ENCODE results near the gene GDF7.

Gene GDF7

GRCh38 chr2:20704886-20705285 lies 37.9 kb downstream of the GDF7 start:
- Histone ChIP-seq H3K9ac (ENCODE audit: low read length) (no peak overlapping the region), H4K8ac (ENCODE audit: low read length) (no peak overlapping the region), H3K27ac (ENCODE audit: low read length, poor library complexity, severe bottlenecking) (no peak overlapping the region), H3K36me3 (ENCODE audit: control insufficient read depth in 1 of 2, insufficient read depth in 2 of 2, low read depth in 1 of 2, low read length in 2 of 2) (peaks cover 0 to 4% of the 10 kb centered on the region in 2 experiments), H3K4me1 (ENCODE audit: control insufficient read depth, insufficient read depth, low read depth, low read length) (peaks cover 2% of the 10 kb centered on the region), H3K9me3 (ENCODE audit: control insufficient read depth, low read length) (no peaks in the 10 kb centered on the region), H2AK5ac (ENCODE audit: low read length, severe bottlenecking) (no peak overlapping the region), H2BK5ac (ENCODE audit: low read depth, low read length, poor library complexity, severe bottlenecking) (no peak overlapping the region), H2BK15ac (ENCODE audit: low read depth, poor library complexity, severe bottlenecking) (no peak overlapping the region), H2AFZ (ENCODE audit: low read depth, low read length) (no peak overlapping the region), H3K4ac (ENCODE audit: low read depth in 1 of 2, low read length in 2 of 2) (no peak overlapping the region), H3K18ac (ENCODE audit: low read depth in 1 of 2, low read length in 2 of 2) (no peak overlapping the region), H3K79me1 (replicated peaks; ENCODE audit: low read length, poor library complexity, severe bottlenecking) (peaks cover 17% of the 10 kb centered on the region), H4K91ac (ENCODE audit: low read length) (no peak overlapping the region), H2BK12ac (ENCODE audit: low read length in 2 of 2) (no peak overlapping the region), H3K14ac (ENCODE audit: low read length in 2 of 2) (no peak overlapping the region), H2BK120ac (ENCODE audit: low read depth, low read length) (no peak overlapping the region), H3K27me3 (ENCODE audit: control insufficient read depth in 1 of 2, insufficient read depth in 1 of 2, low read length in 2 of 2) (no peaks in the 10 kb centered on the region), H3K4me3 (ENCODE audit: insufficient read depth in 1 of 2, low read depth in 1 of 2, low read length in 2 of 2) (no peak overlapping the region), H3K4me2 (ENCODE audit: low read length, poor library complexity, severe bottlenecking) (no peak overlapping the region), H3K23ac (ENCODE audit: low read length in 2 of 2) (no peak overlapping the region)
- DNase-seq, result no peak
- WGBS, result 72% methylated on average over 1 of the region's 1 CpG

GRCh38 chr2:20706217-20706616 lies 39.3 kb downstream of the GDF7 start:
- no peak overlapping the region for H3K18ac ChIP-seq (ENCODE audit: low read depth in 1 of 2, low read length in 2 of 2)
- no peaks in the 10 kb centered on the region for H3K9me3 ChIP-seq (ENCODE audit: control insufficient read depth, low read length)
- H3K36me3 ChIP-seq (ENCODE audit: control insufficient read depth in 1 of 2, insufficient read depth in 2 of 2, low read depth in 1 of 2, low read length in 2 of 2), result no peaks in the 10 kb centered on the region
- H3K27ac ChIP-seq (ENCODE audit: low read length, poor library complexity, severe bottlenecking), result no peak overlapping the region
- H3K14ac ChIP-seq (ENCODE audit: low read length in 2 of 2), result no peak overlapping the region
- no peak overlapping the region for H3K9ac ChIP-seq (ENCODE audit: low read length)
- no peaks in the 10 kb centered on the region for H3K27me3 ChIP-seq (ENCODE audit: control insufficient read depth in 1 of 2, insufficient read depth in 1 of 2, low read length in 2 of 2)
- no peak overlapping the region for H2AFZ ChIP-seq (ENCODE audit: low read depth, low read length)
- no peak overlapping the region for H3K4ac ChIP-seq (ENCODE audit: low read depth in 1 of 2, low read length in 2 of 2)
- H4K8ac ChIP-seq (ENCODE audit: low read length), result no peak overlapping the region
- no peak overlapping the region for H3K4me2 ChIP-seq (ENCODE audit: low read length, poor library complexity, severe bottlenecking)
- H2AK5ac ChIP-seq (ENCODE audit: low read length, severe bottlenecking), result no peak overlapping the region
- H3K4me3 ChIP-seq (ENCODE audit: insufficient read depth in 1 of 2, low read depth in 1 of 2, low read length in 2 of 2), result no peak overlapping the region
- peaks cover 2% of the 10 kb centered on the region for H3K4me1 ChIP-seq (ENCODE audit: control insufficient read depth, insufficient read depth, low read depth, low read length)
- no peak overlapping the region for H2BK12ac ChIP-seq (ENCODE audit: low read length in 2 of 2)
- H2BK15ac ChIP-seq (ENCODE audit: low read depth, poor library complexity, severe bottlenecking), result no peak overlapping the region
- H2BK5ac ChIP-seq (ENCODE audit: low read depth, low read length, poor library complexity, severe bottlenecking), result no peak overlapping the region
- no peak overlapping the region for H2BK120ac ChIP-seq (ENCODE audit: low read depth, low read length)
- no peak overlapping the region for H4K91ac ChIP-seq (ENCODE audit: low read length)
- peaks cover 18% of the 10 kb centered on the region for H3K79me1 ChIP-seq (replicated peaks; ENCODE audit: low read length, poor library complexity, severe bottlenecking)
- H3K23ac ChIP-seq (ENCODE audit: low read length in 2 of 2), result no peak overlapping the region
- DNase-seq, result no peak
- 100% methylated on average over 1 of the region's 2 CpGs for WGBS

GRCh38 chr2:20706786-20707185 lies 39.8 kb downstream of the GDF7 start:
- no peak overlapping the region for H3K9ac ChIP-seq (ENCODE audit: low read length)

GRCh38 chr2:20707601-20708000 lies 40.7 kb downstream of the GDF7 start:
- no peak overlapping the region for H3K14ac ChIP-seq (ENCODE audit: low read length in 2 of 2)
- H3K4me3 ChIP-seq (ENCODE audit: insufficient read depth in 1 of 2, low read depth in 1 of 2, low read length in 2 of 2), result no peak overlapping the region
- H3K9me3 ChIP-seq (ENCODE audit: control insufficient read depth, low read length), result no peaks in the 10 kb centered on the region
- H3K36me3 ChIP-seq (ENCODE audit: control insufficient read depth in 1 of 2, insufficient read depth in 2 of 2, low read depth in 1 of 2, low read length in 2 of 2), result peaks cover 0 to 5% of the 10 kb centered on the region in 2 experiments
- WGBS, result 93% methylated on average over 4 of the region's 4 CpGs
- no peak overlapping the region for H4K8ac ChIP-seq (ENCODE audit: low read length)
- H3K27ac ChIP-seq (ENCODE audit: low read length, poor library complexity, severe bottlenecking), result no peak overlapping the region
- no peak overlapping the region for H3K4ac ChIP-seq (ENCODE audit: low read depth in 1 of 2, low read length in 2 of 2)
- DNase-seq, result no peak
- peaks cover 2% of the 10 kb centered on the region for H3K4me1 ChIP-seq (ENCODE audit: control insufficient read depth, insufficient read depth, low read depth, low read length)
- no peak overlapping the region for H4K91ac ChIP-seq (ENCODE audit: low read length)
- H2BK5ac ChIP-seq (ENCODE audit: low read depth, low read length, poor library complexity, severe bottlenecking), result no peak overlapping the region
- no peak overlapping the region for H2BK120ac ChIP-seq (ENCODE audit: low read depth, low read length)
- no peak overlapping the region for H3K18ac ChIP-seq (ENCODE audit: low read depth in 1 of 2, low read length in 2 of 2)
- no peak overlapping the region for H2BK12ac ChIP-seq (ENCODE audit: low read length in 2 of 2)
- no peak overlapping the region for H2AK5ac ChIP-seq (ENCODE audit: low read length, severe bottlenecking)
- H2AFZ ChIP-seq (ENCODE audit: low read depth, low read length), result no peak overlapping the region
- no peaks in the 10 kb centered on the region for H3K27me3 ChIP-seq (ENCODE audit: control insufficient read depth in 1 of 2, insufficient read depth in 1 of 2, low read length in 2 of 2)
- H2BK15ac ChIP-seq (ENCODE audit: low read depth, poor library complexity, severe bottlenecking), result no peak overlapping the region
- peaks cover 22% of the 10 kb centered on the region for H3K79me1 ChIP-seq (replicated peaks; ENCODE audit: low read length, poor library complexity, severe bottlenecking)
- H3K23ac ChIP-seq (ENCODE audit: low read length in 2 of 2), result no peak overlapping the region
- no peak overlapping the region for H3K4me2 ChIP-seq (ENCODE audit: low read length, poor library complexity, severe bottlenecking)
- H3K9ac ChIP-seq (ENCODE audit: low read length), result no peak overlapping the region

More at GRCh38 chr2:20706786-20707185, 39.8 kb downstream of the GDF7 start:
- Histone ChIP-seq H2BK12ac (ENCODE audit: low read length in 2 of 2) (no peak overlapping the region), H3K27me3 (ENCODE audit: control insufficient read depth in 1 of 2, insufficient read depth in 1 of 2, low read length in 2 of 2) (no peaks in the 10 kb centered on the region), H3K79me1 (replicated peaks; ENCODE audit: low read length, poor library complexity, severe bottlenecking) (peaks cover 22% of the 10 kb centered on the region), H3K4ac (ENCODE audit: low read depth in 1 of 2, low read length in 2 of 2) (no peak overlapping the region), H2BK15ac (ENCODE audit: low read depth, poor library complexity, severe bottlenecking) (no peak overlapping the region), H3K4me3 (ENCODE audit: insufficient read depth in 1 of 2, low read depth in 1 of 2, low read length in 2 of 2) (no peak overlapping the region), H2AFZ (ENCODE audit: low read depth, low read length) (no peak overlapping the region), H3K4me2 (ENCODE audit: low read length, poor library complexity, severe bottlenecking) (no peak overlapping the region), H3K18ac (ENCODE audit: low read depth in 1 of 2, low read length in 2 of 2) (no peak overlapping the region), H3K36me3 (ENCODE audit: control insufficient read depth in 1 of 2, insufficient read depth in 2 of 2, low read depth in 1 of 2, low read length in 2 of 2) (peaks cover 0 to 3% of the 10 kb centered on the region in 2 experiments), H3K4me1 (ENCODE audit: control insufficient read depth, insufficient read depth, low read depth, low read length) (peaks cover 2% of the 10 kb centered on the region), H2BK120ac (ENCODE audit: low read depth, low read length) (no peak overlapping the region), H2BK5ac (ENCODE audit: low read depth, low read length, poor library complexity, severe bottlenecking) (no peak overlapping the region), H2AK5ac (ENCODE audit: low read length, severe bottlenecking) (no peak overlapping the region), H3K9me3 (ENCODE audit: control insufficient read depth, low read length) (no peaks in the 10 kb centered on the region), H3K23ac (ENCODE audit: low read length in 2 of 2) (no peak overlapping the region), H4K8ac (ENCODE audit: low read length) (no peak overlapping the region), H3K14ac (ENCODE audit: low read length in 2 of 2) (no peak overlapping the region), H3K27ac (ENCODE audit: low read length, poor library complexity, severe bottlenecking) (no peak overlapping the region), H4K91ac (ENCODE audit: low read length) (no peak overlapping the region)
- DNase-seq, result no peak
- 95% methylated on average over 3 of the region's 3 CpGs for WGBS

Data from mesenchymal stem cell (in vitro differentiated cells and primary cell).